C1 segment of cervical spinal cord (tissue), 14 donors: ENCODE results near the gene DUSP10.

Source experiments
- DNase-seq, 14 donors: peaks; one replicate each; lab custom pipeline; 2025; lab: John Stamatoyannopoulos, UW

Gene DUSP10

DNA sequence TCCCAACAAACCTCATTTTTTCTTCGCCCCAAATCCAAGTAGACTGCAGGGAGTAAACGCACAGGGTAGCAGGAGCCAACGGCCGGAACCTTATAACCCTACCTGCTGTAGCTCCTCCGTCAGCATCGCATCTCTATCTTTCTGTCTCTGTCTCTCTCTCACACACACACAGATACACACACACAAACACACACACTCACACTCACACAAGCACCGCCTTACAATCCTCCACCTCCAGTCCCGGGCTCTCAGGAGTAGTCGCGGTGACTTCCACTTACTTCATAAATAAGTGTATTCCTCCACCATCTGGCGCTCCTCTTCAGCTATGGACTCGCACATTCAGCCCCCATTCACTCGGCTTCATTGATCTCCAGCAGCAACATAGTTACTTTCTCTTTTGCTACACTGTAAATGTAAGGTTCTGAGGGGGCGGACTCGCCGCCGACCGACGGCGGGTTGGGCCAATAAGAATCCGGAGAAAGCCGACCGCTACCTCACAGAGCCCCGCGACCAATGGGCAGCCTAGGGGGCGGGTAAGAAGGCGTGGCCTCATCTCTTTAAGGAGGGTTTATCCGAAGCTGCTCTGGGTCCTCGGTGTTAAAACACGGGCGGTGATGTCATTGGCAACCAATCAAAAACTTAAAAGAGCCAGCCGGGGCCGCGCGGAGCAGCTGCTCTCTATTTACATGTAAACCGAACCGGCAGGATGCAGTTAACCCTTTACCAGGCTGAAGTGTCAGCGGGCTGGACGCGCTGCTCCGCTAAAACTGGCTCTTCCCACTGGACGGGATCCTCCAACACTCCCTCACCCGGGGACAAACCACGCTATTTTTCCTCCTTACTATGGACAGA lies at the start of gene DUSP10:
Gene DUSP10 (minus strand): TSS at position 387 of the 852 bp plus-strand sequence. CDS start 2,345 bp downstream, outside the sequence.
- DNase-seq, result peak; percentile 72 to 98 (median 94)

DNA sequence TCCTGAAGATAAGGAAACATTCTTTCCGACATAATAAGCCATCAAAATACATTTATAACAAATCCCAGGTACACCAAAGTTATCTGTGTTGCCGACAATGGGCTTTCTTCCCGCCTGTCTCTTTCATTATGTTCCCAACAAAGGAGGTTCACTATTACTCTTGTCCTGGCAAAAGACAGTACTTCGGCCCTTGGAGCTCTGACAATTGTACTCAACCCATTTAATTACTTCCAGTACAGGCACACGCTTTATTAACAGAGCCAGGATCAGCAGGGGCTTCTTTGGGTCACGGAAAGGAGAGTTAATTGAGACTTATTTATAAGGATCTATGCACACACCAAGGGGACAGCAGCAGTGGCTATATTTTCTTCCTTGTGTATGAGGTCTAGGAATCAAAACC lies 46.6 kb upstream of the DUSP10 start:
- no peak for DNase-seq

- DNase-seq, result no peak
Measured at GRCh38 chr1:221786647-221787046, 44.8 kb upstream of the DUSP10 start.

GRCh38 chr1:221783936-221784335 lies 42.0 kb upstream of the DUSP10 start:
- no peak for DNase-seq

- no peak for DNase-seq
Measured at GRCh38 chr1:221783437-221783836, 41.5 kb upstream of the DUSP10 start.

GRCh38 chr1:221782970-221783369 lies 41.1 kb upstream of the DUSP10 start:
- DNase-seq, result no peak

- peak in 1 of 14 donors; percentile 31 for DNase-seq
Measured at GRCh38 chr1:221782477-221782876, 40.6 kb upstream of the DUSP10 start.

DNA sequence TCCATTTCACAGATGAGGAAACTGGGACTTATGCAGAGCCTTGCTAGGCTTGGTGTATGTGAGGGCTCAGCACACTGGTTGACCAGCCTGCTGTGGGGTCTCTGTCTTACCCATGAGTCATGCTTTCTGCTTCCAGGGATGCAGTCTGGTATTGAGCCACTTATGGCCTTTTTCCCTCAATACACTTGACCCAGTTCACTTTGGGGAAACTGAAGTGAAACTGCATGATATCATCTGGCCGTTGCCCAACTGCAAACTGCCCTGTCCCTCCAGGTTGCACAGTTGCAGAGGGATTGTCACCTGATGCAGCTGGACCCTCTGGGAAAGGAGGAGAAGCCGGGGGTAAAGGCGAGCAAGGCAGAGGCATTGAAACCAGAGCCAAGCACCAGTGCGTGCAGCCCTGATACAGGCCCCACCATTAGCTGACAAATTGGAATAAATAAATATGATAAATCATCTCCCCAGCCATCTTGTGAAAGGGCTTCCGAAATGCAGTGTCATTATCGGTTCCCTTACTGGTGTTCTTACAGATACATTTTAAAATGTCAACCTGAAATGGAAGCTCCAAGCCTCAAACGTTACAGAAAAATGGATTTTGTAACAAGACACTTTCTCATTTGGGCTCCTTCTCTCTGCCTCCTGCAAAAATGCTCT lies 39.3 kb upstream of the DUSP10 start:
- DNase-seq, result peak in 1 of 14 donors; percentile 32

DNA sequence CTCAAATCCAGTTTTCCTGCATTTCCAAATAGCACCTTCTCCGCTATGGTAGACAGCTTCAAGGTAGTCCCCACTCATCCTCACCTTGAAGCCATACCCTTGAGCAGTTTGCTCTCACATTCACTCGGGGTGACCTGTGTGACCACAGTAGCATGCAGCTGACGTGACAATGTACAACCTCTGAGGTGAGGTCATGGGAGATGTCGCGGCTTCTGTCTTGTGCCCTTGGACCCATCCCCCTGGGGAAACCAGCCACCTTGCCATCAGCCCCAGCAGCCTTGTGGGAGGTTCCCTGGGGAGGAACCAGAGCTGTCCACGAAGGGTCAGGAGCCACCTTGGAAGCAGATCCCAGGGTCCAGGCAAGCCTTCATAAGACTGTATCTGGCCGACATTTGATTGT lies 38.3 kb upstream of the DUSP10 start:
- no peak for DNase-seq

GRCh38 chr1:221779771-221780170 lies 37.9 kb upstream of the DUSP10 start:
- no peak for DNase-seq

DNA sequence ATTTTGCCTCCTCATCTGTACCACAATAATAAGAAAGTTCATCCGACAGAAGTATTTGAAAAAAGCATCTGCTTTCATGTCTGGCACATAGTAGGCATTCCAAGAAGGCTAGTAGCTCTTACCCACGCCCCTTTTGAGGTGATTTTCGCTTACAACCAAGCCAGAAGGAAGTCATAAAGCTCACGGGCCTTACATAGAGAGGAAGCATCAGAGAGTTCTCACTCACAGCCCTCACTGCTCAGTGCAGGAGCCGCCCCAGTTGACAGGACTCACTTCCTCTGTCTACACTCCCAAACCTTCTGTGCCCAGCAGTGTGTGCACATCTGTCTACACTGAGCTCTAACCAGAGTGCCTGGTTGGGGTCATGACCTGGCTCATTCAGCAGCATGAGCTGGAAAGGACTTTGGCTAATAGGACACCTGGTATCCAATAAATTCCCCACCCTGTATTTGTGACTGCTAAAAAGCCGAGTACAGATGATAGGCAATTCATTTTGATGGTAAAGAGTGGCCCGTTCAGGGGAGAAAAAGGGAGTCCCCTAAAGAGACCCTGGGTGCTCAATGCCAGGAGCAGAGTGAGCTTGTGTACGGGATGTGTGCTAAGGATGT lies 36.8 kb upstream of the DUSP10 start:
- DNase-seq, result no peak

GRCh38 chr1:221778125-221778524 lies 36.2 kb upstream of the DUSP10 start:
- no peak for DNase-seq

- no peak for DNase-seq
Measured at GRCh38 chr1:221777431-221778072, 35.7 kb upstream of the DUSP10 start.

DNA sequence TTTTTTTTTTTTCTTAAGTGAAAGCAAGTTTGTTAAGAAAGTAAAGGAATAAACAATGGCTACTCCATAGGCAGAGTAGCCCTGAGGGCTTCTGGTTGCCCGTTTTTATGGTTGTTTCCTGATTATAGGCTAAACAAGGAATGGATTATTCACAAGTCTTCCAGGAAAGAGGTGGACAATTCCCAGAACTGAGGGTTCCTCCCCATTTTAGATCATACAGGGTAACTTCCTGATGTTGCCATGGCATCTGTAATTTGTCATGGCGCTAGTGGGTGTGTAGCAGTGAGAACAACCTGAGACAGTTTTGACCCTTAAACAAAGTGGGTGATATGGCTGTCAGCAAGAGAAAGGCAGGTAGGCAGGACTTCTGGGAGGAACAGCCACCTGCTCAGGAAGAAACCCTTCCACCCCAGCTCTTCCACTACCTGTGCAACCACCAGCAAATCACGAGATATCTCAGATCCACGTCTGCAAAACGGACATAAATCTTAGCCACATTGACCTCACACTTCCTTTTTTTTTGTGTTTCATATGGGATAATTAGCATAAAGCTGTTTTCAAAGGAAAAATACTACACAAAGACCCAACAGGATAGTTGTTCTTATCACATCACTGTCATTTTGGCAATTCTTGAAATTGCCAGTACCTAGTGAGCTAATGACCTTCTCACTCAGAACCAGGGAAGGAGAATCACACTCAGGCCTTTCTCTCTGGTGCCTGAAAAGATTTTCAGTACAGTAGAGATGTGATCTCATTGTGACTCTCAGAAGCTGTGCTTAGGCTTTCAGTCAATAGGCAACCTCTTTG lies 34.8 kb upstream of the DUSP10 start:
- DNase-seq, result no peak

GRCh38 chr1:221775206-221775605 lies 33.3 kb upstream of the DUSP10 start:
- no peak for DNase-seq

DNA sequence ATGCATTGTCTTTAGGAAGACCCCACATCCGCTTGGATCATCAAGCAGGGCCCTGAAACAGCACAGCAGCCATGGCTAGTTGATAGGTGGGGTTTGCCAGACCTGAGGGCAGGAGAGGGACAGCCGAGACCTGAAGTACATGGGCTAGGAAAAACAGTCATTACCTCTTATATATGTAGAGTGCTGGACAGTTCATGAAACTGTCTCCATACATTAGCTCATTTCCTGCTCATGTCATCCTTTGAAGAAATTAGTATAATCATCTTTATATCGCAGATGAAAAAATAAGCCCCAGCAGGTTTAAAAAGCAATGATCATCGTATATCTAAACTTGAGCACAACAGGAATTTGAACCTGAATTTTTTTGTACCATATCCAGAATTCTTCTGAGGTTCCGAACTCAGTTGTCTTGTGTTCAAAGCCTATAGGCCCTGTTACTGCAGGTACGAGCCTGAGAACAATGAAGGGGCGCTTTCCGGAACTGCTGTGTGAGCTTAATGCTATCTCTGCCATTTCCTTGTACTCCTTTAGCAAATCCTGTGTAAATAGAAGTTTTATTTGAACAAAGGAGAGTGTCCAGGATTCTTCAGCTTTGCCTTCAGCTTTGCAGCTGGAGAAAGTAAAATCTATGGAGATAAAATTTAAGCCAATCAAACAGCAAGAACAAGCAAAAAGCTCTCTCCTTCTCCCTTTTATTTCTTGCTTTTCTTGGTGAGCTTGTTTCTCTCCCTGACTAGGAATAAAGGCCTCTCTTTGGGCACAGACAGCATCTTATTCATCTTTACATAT lies 32.4 kb upstream of the DUSP10 start:
- no peak for DNase-seq

GRCh38 chr1:221773383-221773782 lies 31.5 kb upstream of the DUSP10 start:
- no peak for DNase-seq

DNA sequence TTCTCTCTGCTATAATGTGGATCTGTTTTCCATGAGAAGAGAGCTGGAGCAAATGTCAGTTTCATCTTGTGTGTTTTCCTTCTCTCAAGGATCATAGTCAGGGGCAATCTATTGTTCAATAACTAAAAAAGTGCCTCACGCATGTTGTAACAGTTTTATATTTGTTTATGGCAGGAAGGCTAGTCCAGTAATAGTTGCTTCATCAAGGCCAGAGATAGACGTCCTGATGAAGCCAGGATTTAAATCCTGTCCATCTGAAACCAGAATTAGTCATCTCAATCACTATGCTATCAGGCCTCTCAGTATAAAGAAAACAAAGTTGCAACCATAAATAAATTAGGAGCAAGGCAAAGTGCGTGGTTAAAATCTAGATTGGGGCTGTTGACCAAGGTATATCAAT lies 30.2 kb upstream of the DUSP10 start:
- DNase-seq, result no peak

GRCh38 chr1:221768444-221769066 lies 26.7 kb upstream of the DUSP10 start:
- DNase-seq, result no peak

DNA sequence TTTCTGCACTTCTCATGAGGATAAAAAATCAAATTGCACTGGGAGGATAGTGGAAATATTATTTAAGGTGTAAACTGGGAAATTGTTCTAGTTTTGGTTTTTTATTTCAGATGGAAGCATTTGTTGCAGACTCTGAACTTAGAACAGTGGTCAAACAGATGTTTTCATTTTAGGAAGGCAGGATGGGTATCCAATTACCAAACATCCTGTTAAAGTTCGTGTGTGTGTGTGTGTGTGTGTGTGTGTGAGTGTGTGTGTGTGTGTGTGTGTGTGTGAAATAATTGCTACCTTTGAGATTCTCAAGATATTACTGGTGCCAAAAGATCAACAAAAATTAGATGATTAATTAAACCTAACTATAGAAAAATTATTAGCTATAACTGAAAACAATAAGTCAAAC lies 24.3 kb upstream of the DUSP10 start:
- no peak for DNase-seq
